SIG-M5 treated with dmso at 0.1 percent for 504 hours (cell line): ENCODE results near the gene CAMK1.

Source experiments
- DNase-seq: peaks from one replicate; lab custom pipeline; 2025; ENCODE audit not compliant: unreplicated experiment; lab: John Stamatoyannopoulos, UW

CAMK1 gene

DNA sequence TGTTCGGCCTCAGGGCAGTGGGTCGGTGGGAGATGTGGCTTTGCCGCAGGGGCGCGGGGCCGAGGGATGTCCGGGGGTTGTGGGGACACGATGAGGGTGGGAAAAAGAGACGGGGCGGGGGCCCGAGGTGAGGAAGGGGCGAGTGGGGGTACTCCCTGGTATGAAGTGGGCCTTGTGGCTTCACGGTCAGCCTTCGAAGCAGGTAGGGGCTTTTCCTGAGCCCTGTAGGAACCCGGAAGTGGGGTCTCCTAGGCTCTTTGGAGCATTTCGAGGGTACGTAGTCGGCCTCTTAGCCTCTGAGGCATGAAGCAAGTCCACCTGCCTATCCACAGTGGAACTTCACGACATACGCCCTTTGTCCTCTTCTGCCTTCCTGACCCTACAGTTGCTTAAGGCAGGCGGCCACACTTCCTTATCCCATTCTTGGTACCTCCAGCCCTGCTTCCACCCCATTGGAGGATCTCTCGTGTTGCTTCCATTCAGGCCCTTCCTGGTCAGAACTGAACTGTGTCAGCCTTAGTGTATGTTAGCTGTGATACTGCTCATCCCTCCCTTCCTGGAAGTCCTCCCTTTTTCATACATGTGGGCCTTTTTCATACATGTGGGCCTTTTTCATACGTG, 23.5 kb upstream of the CAMK1 start:
- DNase-seq: peak; percentile 63

DNA sequence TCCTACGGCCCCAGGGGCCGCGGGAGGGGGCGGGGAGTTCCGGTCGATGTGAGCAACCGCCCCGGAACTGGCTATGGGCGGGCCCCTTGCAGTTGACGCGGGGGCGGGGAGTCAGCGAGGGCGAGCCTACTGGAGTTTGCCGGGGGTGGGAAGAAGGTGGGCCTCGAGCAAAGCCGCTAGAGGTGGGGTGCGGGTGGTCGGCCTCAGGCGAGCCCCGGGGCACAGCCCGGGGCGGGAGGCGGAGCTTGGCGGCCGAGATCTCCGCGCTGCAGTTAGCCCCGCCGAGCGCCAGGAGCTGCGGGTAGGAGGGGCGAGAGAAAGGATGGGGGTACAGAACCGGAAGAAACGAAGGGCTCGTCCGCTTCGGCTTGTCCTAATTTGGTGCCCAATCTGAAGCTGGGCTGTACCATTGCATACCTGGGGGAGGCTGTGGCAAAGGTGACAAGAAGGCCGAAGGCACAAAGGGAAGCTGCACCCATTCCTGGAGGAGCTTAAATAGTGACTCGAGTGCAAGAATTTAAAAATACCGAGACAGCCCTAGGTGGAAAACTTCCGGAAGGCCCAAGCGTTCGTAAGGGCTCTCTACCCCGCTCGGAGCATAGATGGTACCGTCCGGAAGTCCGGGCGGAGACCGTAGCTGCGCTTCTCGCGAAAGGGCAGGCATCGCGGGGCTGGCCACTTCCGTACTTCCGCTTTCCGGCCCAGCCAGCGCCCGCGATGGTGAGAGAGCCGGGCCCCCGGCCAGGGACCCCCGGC, 22.8 kb upstream of the CAMK1 start, which contains the start of the genes ARPC4 and TADA3:
TSS of gene ARPC4 (plus strand) at position 678 of the 756 bp plus-strand sequence. CDS start at position 718, 40 bp downstream.
TSS of gene TADA3 (minus strand) at position 69 of the 756 bp plus-strand sequence. CDS start 1,007 bp downstream, outside the sequence.
- DNase-seq: peak; percentile 98

DNA sequence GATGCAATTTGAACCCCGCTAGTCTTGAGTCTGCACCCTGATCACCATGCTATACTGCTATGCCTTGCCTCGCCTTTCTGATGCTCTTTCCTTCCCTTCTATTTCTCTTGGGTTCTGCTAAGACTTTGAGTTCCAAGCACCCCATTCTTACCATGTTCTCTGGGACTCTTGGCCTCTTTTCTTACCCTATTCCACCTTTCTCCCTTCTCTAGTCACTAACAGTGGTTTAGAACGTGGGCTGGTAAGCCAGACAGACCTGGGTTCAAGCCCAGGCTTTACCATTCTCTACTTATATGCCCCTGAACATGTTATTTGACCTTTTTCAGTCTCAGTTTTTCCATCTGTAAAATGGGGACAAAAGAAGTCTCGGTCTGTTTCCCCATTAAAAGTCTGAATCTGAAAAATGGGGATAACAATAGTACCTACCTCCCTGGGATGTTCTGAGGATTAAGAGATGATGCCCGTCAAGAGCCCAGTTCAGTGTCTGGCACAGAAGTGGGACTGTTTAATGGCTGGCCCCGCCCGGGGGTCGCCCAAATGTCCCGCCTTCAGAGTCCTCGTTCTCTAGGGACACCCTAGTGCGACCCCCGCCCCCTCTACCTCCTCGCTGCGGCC, 22.1 kb upstream of the CAMK1 start:
- DNase-seq: no peak

DNA sequence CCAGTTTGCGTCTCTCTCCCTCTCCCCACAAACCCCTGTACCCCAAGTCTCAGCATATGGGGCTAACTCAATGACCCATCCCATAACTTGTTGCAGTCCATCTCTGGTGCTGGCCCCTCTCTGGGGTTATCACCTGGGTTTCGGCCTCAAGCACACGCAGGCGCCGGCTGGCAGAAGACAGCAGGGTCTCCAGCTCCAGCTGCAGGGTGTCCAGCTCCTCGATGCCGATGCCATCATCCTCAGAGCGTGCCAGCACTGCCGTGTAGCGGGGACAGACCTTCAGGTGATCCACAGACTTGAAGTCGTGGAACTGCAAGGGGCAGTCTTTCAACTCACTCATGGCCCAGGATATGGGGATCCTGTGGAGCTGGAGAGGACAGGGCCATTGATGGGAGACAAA, 21.4 kb upstream of the CAMK1 start:
- DNase-seq: no peak

DNA sequence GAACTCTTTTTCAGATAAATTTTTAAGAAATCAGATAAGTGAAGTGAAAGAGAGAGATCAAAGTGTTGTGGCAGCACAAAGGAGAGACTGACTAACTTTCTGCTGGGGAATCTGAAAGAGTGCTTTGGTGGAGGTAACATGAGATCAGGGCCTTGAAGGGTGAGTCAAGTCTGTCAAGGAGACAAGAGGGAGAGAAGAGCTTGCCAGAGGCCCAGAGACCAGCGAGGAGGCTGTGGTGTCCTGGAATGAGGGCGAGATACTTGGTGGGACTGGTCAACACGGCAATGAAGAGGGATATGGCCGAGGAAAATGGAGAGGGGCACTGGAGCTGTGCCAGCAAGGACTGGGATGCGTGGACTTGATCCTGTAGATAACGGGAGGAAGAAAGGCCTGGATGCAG, 18.0 kb upstream of the CAMK1 start:
- no peak for DNase-seq

DNA sequence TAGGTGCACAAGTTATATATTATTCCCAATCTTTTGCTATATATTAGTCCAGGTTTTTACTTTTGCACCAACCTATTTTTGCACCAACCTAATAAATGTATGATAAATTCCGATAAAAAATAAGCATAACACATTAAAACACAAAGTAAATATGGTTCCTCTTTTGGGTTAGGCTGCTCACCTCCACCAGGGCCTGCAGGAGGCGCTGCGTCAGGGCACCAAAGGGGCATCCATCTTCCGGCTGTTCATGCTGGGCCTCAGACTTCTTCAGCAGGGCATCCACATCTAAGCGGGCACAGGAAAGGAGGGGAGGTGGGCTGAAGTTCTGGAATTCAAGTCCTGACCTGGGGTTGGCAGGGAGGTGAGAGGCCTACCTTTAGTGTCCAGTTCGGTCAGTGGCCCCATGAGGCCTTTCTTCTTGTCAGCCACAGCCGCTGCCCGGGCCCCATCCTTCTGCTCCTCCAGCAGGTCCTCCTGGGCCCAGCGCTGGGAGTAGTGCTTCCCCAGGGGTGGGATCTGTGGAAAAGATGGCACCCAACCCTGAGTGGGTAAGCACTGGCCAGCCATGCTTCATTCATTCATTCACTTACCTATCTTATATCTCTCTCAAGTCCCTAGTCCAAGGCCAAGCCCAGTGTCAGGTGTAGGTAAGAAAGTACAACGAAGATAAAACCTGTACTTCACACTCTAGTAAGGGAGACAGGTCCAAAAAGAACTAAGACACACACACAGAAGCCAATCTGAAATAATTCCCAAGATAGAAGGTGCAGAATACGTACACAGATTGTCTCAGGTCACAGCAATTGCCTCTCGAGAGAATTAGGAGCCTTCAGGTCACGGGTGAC, 17.3 kb upstream of the CAMK1 start:
- no peak for DNase-seq

DNA sequence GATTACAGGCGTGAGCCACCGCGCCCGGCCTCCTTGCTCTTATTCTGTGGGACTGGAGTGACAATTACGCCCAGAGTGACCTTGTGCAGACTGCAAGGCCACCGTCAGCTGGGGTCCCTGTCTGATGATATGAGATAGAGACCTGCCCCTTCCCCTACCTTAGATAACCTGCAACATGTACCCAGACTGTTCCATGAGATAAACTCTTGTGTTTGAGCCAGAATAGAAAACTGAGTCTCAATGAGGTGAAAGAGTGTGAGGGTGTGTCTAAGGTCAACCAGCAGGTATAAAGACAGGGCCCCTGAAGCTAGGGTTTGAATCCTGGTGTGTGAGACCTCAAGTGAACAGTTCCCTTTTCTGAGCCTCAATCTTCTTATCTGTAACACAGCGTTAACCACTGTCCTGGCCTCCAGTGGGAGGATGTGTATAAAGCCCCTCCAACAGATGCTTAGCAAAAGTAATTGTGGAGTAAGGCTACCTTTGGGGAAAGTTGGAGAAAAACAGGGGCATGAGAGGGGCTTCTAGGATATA, 16.5 kb upstream of the CAMK1 start:
- no peak for DNase-seq

DNA sequence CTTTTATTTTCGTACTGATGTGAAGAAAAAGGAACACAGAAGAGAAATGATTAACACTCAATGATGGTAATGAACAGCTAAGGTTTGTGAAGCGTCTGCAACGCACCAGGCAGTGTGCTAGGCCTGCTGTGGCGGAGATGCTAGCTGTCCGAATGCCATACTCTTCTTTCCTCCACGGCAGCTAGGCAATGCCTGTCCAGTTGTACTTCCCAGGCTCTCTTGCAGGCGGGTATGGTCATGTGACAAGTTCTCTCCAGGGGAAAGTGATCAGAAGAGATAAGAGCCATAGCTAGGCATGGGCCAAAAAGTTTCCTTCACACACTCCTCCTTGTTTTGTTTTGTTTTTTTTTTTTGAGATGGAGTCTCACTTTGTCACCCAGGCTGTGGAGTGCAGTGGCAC, 15.9 kb upstream of the CAMK1 start:
- DNase-seq: no peak

DNA sequence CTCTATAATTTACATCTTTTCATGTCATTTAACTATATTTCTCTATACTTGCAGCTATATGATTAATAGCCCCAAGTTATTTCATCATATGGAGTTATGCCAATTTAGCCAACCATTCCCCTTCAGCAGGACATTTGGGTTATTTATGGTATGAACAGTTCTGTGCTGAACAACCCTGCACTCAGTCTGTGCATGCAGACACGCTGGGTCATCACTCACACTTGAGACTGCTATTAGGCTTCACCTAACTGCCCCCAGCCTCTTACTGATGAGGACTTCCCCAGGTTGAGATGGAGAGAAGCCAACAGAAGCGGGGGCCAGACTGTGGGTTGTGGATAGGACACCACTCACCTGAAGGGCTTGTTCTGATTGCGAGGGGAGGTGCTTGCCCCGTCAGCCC, 15.2 kb upstream of the CAMK1 start:
- no peak for DNase-seq

DNA sequence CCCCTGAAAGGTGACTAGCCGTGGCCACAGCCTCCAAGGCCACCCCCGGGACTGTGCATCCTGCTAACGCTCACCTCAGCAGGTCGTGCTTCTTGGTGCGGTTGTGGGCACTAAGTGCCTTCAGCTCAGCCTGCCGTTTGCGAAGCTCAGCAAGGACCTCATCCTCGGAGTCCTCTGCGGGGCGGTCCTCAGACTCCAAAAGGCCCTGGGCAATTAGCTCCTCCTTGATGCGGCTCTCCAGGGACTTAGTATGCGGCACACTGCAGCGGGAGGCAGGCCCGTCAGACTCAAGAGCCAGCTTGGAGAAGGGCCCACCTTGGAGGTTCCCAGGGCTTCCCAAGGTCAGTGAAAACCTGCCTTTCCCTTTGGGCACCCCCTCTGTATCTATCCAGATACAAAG, 14.2 kb upstream of the CAMK1 start:
- DNase-seq: no peak

DNA sequence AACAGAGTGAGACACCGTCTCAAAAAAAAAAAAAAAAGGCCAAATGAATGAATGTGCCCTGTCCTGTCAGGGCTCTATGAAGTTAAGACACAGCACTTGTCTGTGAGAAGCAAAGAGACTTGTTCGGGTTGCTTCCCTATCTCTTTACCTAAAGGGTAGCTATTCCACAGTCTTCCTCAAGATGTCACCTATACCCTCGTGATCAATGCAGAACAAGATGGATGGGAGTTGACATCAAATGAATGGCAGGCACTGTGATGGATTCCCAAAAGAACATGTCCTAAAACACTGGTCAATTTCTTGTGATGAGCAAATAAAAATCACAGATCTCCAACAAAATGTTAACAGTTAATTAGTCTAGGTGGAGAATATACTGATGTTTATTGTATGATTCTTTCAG, 13.0 kb upstream of the CAMK1 start:
- DNase-seq: peak; percentile 33

DNA sequence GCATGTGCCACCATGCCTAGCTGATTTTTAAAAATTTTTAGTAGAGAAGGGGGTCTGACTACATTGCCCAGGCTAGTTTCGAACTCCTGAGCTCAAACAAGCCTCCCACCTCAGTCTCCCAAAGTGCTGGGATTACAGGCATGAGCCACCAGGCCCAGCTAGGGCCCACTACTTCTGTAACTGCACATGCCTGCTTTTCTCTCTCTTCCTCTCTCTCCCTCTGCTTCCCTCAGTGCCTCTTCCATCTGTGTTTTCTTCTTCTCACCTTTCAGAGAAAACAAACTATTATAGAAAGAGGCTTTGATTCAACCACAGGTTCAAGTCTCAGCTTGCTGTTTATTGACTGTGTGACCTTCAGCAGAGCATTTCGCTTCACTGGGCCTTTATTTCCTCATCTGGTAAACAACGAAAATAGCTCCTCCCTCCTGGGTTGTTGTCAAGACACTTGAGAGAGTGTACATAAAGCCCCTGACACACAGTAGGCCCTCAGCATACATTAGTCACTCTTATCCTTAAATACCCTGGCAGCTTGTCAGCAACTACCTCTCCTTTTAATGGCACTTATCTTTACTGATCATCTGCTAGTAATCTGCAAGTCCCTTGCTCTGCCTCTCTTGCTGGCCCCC, 12.3 kb upstream of the CAMK1 start:
- DNase-seq: no peak

DNA sequence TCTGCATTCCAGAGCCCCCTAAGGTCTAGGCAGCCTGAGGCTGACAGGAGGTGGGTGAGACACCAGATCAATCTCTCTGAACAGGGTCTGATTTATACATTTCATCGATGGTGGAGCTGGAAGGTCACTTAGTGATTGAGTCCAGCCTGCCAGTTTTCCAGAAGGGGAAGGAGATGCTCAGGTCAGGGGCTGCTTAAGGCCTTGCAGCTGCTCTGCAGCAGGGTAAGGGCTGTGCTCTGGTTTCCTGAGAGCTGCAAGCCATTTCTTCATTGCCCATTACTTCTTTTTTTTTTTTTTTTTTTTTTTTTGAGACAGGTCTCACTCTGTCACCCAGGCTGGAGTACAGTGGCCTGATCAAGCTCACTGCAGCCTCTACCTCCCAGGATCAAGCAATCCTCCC, 11.8 kb upstream of the CAMK1 start:
- DNase-seq: peak; percentile 14

DNA sequence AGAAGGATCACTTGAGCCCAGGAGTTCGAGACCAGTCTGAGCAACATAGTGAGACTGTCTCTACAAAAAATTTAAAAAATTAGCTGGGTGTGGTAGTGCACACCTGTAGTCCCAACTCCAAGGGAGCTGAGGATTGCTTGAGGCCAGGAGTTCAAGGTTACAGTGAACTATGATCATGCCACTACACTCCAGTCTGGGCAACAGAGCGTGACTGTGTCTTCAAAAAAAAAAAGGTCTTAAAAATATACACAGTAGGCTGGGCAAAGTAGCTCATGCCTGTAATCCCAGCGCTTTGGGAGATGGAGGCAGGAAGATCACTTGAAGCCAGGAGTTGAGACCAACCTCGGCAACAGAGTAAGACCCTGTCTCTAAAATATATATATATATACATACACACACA, 11.2 kb upstream of the CAMK1 start:
- DNase-seq: no peak

DNA sequence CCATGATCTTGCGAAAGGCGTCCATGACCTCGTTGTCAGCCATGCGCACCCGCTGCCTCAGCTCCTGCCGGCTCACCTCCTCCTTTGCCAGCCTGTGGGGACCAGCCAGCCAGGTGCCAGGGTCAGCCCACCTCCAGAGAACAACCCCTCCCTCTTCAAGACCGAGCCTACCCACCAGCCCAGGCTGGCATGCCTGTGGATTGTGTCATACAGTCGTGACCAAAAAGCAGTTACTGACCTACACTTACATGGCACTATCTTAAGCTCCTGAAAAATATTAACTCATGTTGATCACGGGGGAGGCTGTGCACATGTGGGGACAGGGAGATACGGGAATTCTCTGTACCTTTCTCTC, 10.7 kb upstream of the CAMK1 start:
- no peak for DNase-seq

DNA sequence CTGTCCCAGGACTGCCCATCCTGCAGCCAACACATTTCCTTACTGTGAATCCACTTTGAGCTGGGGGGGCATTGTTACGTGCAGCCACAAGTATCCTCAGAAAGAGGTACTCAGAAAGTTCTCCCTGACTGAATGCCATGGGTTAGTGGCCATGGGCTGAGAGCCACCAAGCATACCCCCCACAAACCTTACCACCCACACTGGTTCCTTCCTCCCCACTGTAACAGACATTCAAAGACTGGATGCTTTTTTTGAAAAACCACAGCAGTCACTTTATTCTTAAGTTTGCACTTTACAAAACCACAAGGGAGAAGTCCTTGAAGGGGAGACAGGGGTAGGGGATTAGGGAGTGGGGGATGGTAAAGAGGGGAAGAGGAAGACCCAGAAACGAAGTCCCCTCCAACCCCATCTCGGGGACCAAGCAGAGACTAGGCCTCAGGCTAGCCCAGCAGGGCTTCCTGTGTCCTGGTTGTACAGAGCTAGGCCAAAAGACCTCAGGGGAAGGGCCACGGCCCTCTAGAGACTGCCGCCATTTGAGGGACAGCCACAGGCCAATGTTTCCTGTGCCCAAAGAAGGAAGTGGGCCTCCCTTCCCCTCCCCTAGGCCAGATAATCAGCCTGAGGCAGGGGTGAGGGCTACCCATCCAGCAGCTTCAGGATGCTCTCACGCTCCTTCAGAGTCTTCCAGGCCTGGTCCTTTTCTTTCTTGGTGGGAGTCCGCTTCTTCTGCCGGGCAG, 10.1 kb upstream of the CAMK1 start:
- peak; percentile 98 for DNase-seq

DNA sequence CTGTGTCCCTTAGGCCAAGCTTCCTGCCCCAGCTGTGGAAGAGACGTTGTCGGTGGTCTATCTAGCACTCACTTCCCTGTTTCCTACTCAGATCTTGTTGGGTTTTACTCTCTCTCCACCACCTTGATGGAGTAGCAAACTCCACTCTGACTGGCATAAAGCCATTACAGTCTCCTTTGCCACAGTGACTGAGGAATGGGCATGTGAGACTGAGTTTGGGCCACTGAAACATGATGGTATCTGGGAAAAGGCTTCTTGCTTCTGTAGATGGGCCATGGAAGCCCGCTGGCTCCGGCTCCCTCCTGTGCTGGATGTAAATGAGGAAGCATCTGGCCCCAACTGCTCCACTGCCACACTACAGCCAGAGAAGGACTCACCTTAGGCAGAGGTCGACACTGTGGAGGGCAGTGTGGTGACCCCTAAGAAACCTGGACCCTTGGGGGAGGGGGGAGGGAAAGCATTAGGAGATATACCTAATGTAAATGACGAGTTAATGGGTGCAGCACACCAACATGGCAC, 9.4 kb upstream of the CAMK1 start:
- DNase-seq: peak; percentile 28

DNA sequence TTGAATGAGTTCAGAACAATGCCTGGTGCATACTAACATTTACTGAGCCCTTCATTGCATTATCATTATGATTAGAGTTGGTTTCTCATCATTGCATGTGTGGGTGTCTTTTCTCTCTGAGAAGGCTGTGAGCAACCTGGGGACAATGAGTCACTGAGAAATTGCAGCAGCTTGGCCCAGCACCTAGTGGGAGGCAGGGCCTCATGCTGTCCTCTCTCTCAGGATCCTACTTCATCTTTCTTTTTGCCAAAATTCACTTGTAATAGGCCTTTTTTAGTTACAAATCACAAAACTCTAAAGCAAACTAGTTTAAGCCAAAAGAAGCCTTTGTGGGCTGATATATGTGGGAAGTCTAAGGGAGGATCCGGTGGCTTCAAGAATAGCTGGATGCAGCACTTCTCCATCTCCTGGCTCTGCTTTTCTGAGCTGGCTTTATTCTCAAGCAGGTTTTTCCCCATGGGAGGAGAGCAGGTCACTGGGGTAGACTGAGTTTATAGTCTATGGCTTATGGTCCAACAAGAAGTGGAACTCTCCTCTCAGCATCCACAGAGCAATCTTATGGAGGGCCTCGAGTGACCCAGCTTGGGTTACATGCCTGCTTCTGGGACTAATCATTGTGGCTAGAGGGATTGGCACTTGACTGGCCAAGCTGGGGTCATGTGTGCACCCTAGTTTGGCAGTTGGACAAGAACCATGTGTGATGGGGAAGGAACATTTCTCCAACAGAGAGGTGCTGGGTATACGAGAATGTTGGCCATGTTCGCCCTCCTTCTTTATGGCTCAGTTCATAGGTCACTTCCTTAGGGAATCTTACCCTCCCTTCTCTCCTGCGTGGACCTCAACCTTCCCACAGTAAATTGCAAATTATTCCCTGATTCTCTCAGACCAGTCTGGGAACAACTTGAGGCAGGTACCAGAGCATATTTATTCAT, 8.7 kb upstream of the CAMK1 start:
- DNase-seq: peak; percentile 58

DNA sequence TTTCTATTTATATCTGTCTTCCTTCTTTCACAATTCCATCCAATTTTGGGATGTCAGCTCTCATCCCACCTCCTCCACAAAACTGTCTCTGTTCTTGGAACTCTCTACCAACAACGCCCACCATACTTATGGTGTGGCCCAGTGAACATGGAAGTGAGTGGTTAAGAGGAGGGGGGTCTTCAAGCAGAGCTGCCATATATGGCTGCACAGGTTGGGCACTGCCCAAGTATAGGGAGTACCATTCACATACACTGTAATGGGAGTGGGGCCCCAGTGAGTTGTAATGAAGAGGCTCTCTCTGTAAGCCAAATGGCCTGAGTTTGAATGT, 7.9 kb upstream of the CAMK1 start:
- DNase-seq: no peak
